PFSK-1 (cell line): Measurements from ENCODE around the gene PMS1.

ENCODE experiments used
- FOXP2 ChIP-seq: optimal IDR thresholded peaks from 2 replicates; pipeline ENCODE3; 2011; ENCODE audit warnings: borderline replicate concordance, control low read depth, inconsistent platforms; ENCODE audit not compliant: insufficient read depth; ENCODE audit errors: extremely low read length, extremely low read depth
- POLR2AphosphoS5 ChIP-seq: IDR thresholded peaks from 2 replicates; pipeline ENCODE4 v1.6.1; 2012; ENCODE audit warnings: low read depth, mild to moderate bottlenecking, control low read depth, low read length, moderate library complexity
- SIN3A ChIP-seq: IDR thresholded peaks from 2 replicates; pipeline ENCODE4 v1.6.1; 2012; ENCODE audit warnings: mild to moderate bottlenecking, low read length, moderate library complexity, borderline replicate concordance; ENCODE audit not compliant: insufficient read depth
- TAF1 ChIP-seq: IDR thresholded peaks from 2 replicates; pipeline ENCODE4 v1.6.1; 2012; ENCODE audit warnings: low read length, control low read depth, borderline replicate concordance; ENCODE audit not compliant: insufficient read depth
- TF ChIP-seq, protein P1 (sequence below), 2 experiments: IDR thresholded peaks; 2 replicates each; pipeline versions ENCODE4 v1.6.1 to v1.8.0; 2011 to 2012; ENCODE audit warnings: low read depth in 2 of 2, low read length in 2 of 2, control low read depth in 1 of 2, inconsistent platforms in 1 of 2, mild to moderate bottlenecking in 1 of 2, moderate library complexity in 1 of 2; ENCODE audit not compliant: insufficient read depth in 1 of 2

- TF ChIP-seq POLR2AphosphoS5, result no peak
- TF ChIP-seq TAF1, result no peak
- TF ChIP-seq, protein P1, sequence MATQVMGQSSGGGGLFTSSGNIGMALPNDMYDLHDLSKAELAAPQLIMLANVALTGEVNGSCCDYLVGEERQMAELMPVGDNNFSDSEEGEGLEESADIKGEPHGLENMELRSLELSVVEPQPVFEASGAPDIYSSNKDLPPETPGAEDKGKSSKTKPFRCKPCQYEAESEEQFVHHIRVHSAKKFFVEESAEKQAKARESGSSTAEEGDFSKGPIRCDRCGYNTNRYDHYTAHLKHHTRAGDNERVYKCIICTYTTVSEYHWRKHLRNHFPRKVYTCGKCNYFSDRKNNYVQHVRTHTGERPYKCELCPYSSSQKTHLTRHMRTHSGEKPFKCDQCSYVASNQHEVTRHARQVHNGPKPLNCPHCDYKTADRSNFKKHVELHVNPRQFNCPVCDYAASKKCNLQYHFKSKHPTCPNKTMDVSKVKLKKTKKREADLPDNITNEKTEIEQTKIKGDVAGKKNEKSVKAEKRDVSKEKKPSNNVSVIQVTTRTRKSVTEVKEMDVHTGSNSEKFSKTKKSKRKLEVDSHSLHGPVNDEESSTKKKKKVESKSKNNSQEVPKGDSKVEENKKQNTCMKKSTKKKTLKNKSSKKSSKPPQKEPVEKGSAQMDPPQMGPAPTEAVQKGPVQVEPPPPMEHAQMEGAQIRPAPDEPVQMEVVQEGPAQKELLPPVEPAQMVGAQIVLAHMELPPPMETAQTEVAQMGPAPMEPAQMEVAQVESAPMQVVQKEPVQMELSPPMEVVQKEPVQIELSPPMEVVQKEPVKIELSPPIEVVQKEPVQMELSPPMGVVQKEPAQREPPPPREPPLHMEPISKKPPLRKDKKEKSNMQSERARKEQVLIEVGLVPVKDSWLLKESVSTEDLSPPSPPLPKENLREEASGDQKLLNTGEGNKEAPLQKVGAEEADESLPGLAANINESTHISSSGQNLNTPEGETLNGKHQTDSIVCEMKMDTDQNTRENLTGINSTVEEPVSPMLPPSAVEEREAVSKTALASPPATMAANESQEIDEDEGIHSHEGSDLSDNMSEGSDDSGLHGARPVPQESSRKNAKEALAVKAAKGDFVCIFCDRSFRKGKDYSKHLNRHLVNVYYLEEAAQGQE (IDR thresholded peaks at IDR 0.05; ENCODE audit: insufficient read depth in 1 of 2, low read depth in 2 of 2, low read length in 2 of 2), result no peak
- no peak for TF ChIP-seq SIN3A
- TF ChIP-seq FOXP2, result no peak
Measured at GRCh38 chr2:189860161-189860560, 75.9 kb downstream of the PMS1 start.
